Measurements from ENCODE around the gene ALKBH5. TPM values are rescaled to one million over a fixed set of nuclear protein-coding genes. Genes with fewer than 3 reads are reported as not detected.

ALKBH5 gene
- total RNA-seq, 1 donor from 2014 or later = 78.8 TPM

GRCh38 chr17:18256776-18257175 lies 73.1 kb downstream of the ALKBH5 start:
- Mint-ChIP-seq H3K9me3 (no peaks in the 10 kb centered on the region), H3K4me1 (peaks cover 25% of the 10 kb centered on the region), H3K4me3 (peak overlapping the region; percentile 96), H3K36me3 (peaks cover 3% of the 10 kb centered on the region), H3K27me3 (ENCODE audit: insufficient read depth, low read depth) (peaks cover 3% of the 10 kb centered on the region), H3K27ac (no peak overlapping the region)
- TF ChIP-seq CTCF (IDR thresholded peaks at IDR 0.05) = no peak
- no peak for TF ChIP-seq EZH2phosphoT487 (IDR thresholded peaks at IDR 0.05)
- TF ChIP-seq EZH2 (IDR thresholded peaks at IDR 0.05) = no peak
- no peaks in the 10 kb centered on the region for H3K27me3 ChIP-seq
- DNase-seq (ENCODE audit: low spot score) = no peak
- H3K9me3 ChIP-seq (ENCODE audit: low read depth) = no peaks in the 10 kb centered on the region
- H3F3A ChIP-seq (ENCODE audit: low read depth) = peaks cover 33% of the 10 kb centered on the region
- H3K4me1 ChIP-seq = peaks cover 17% of the 10 kb centered on the region
- peaks cover 41% of the 10 kb centered on the region for H4K20me1 ChIP-seq (ENCODE audit: low read depth)
- H2AFZ ChIP-seq (replicated peaks) = no peak overlapping the region
- H3K36me3 ChIP-seq = no peaks in the 10 kb centered on the region
- peak overlapping the region; percentile 95 for H3K4me2 ChIP-seq
- peak overlapping the region; percentile 61 for H3K4me3 ChIP-seq
- no peak overlapping the region for H3K9ac ChIP-seq
- H3K79me2 ChIP-seq (ENCODE audit: low read depth) = peaks cover 26% of the 10 kb centered on the region
- no peak overlapping the region for H3K27ac ChIP-seq

GRCh38 chr17:18257268-18257981 lies 73.8 kb downstream of the ALKBH5 start:
- peak; percentile 70 for DNase-seq (ENCODE audit: low spot score)
- peaks cover 3% of the 10 kb centered on the region for H3K36me3 Mint-ChIP-seq
- Histone ChIP-seq H3K27me3 (no peaks in the 10 kb centered on the region), H3F3A (ENCODE audit: low read depth) (peaks cover 36% of the 10 kb centered on the region), H3K36me3 (no peaks in the 10 kb centered on the region), H3K9ac (peak overlapping the region; percentile 5), H3K4me3 (peak overlapping the region; percentile 61), H3K79me2 (ENCODE audit: low read depth) (peaks cover 32% of the 10 kb centered on the region), H3K9me3 (ENCODE audit: low read depth) (no peaks in the 10 kb centered on the region), H3K4me2 (peak overlapping the region; percentile 95), H3K4me1 (peaks cover 19% of the 10 kb centered on the region), H2AFZ (replicated peaks) (no peak overlapping the region), H3K27ac (no peak overlapping the region), H4K20me1 (ENCODE audit: low read depth) (peaks cover 47% of the 10 kb centered on the region)
- H3K9me3 Mint-ChIP-seq = no peaks in the 10 kb centered on the region
- TF ChIP-seq CTCF (IDR thresholded peaks at IDR 0.05) (no peak), EZH2phosphoT487 (IDR thresholded peaks at IDR 0.05) (no peak), EZH2 (IDR thresholded peaks at IDR 0.05) (no peak)
- H3K27me3 Mint-ChIP-seq (ENCODE audit: insufficient read depth, low read depth) = peaks cover 4% of the 10 kb centered on the region
- peak overlapping the region; percentile 96 for H3K4me3 Mint-ChIP-seq
- no peak overlapping the region for H3K27ac Mint-ChIP-seq
- peaks cover 25% of the 10 kb centered on the region for H3K4me1 Mint-ChIP-seq

GRCh38 chr17:18257982-18258355 lies 74.3 kb downstream of the ALKBH5 start:
- peak overlapping the region; percentile 7 for H3K9ac ChIP-seq
- H3K4me3 Mint-ChIP-seq = peak overlapping the region; percentile 96
- peaks cover 48% of the 10 kb centered on the region for H4K20me1 ChIP-seq (ENCODE audit: low read depth)
- H3K9me3 ChIP-seq (ENCODE audit: low read depth) = no peaks in the 10 kb centered on the region
- H3K4me1 Mint-ChIP-seq = peaks cover 25% of the 10 kb centered on the region
- no peak for TF ChIP-seq EZH2phosphoT487 (IDR thresholded peaks at IDR 0.05)
- TF ChIP-seq EZH2 (IDR thresholded peaks at IDR 0.05) = no peak
- no peak for TF ChIP-seq CTCF (IDR thresholded peaks at IDR 0.05)
- H3F3A ChIP-seq (ENCODE audit: low read depth) = peaks cover 36% of the 10 kb centered on the region
- no peak overlapping the region for H3K27ac ChIP-seq
- no peaks in the 10 kb centered on the region for H3K36me3 ChIP-seq
- peak; percentile 83 for DNase-seq (ENCODE audit: low spot score)
- H2AFZ ChIP-seq (replicated peaks) = no peak overlapping the region
- H3K4me1 ChIP-seq = peaks cover 19% of the 10 kb centered on the region
- H3K27me3 Mint-ChIP-seq (ENCODE audit: insufficient read depth, low read depth) = peaks cover 5% of the 10 kb centered on the region
- peak overlapping the region; percentile 95 for H3K4me2 ChIP-seq
- peaks cover 35% of the 10 kb centered on the region for H3K79me2 ChIP-seq (ENCODE audit: low read depth)
- H3K4me3 ChIP-seq = peak overlapping the region; percentile 61
- no peak overlapping the region for H3K27ac Mint-ChIP-seq
- H3K27me3 ChIP-seq = no peaks in the 10 kb centered on the region
- peaks cover 3% of the 10 kb centered on the region for H3K36me3 Mint-ChIP-seq
- H3K9me3 Mint-ChIP-seq = no peaks in the 10 kb centered on the region

All from neural progenitor cell (in vitro differentiated cells).